HCT116 (cell line): ENCODE measurements around the gene KIF26B. TPM values are rescaled to one million over a fixed set of nuclear protein-coding genes. Genes with fewer than 3 reads are reported as not detected.

ENCODE experiments used
- ATAC-seq: fragments of 200-7000 bp; cut with Tn5 transposase; 2 replicates; pipeline ENCODE4 v1.9.1; 2020; ENCODE audit warnings: mild to moderate bottlenecking, moderate library complexity
- BruUV-seq: library from RNA; stranded (reverse); fragments of 400-500 nt; replicated peaks from 2 replicates; lab custom pipeline; 2021; lab: Mats Ljungman, UMichigan
- CTCF ChIA-PET: fragments of 300-600 bp; sonication (Branson Sonifier 250); formaldehyde crosslinking; loops from one replicate; lab custom pipeline; 2021; ENCODE audit warnings: antibody characterized with exemption; lab: Charles Lee
- POLR2A ChIA-PET: fragments of 300-600, 350-600 bp; sonication (Branson Sonifier 250); formaldehyde crosslinking; loops from one replicate; lab custom pipeline; 2021; ENCODE audit warnings: antibody characterized with exemption; lab: Charles Lee
- RAD21 ChIA-PET, 2 experiments: fragments of 300-600 bp; sonication (Branson Sonifier 250); formaldehyde crosslinking; loops; one replicate each; lab custom pipeline; 2023; ENCODE audit warnings: low total read pairs in 2 of 2; ENCODE audit not compliant: uncharacterized antibody in 2 of 2, unreplicated experiment in 2 of 2, low non-redundant PET in 1 of 2; lab: Charles Lee
- DNase-seq: peaks from one replicate; pipeline ENCODE4 v3.0.0-alpha.2; 2010; ENCODE audit warnings: low read depth, low spot score
- H2AFZ ChIP-seq: fragments of 200-600 bp; shearing (Covaris generic), sonication (generic); 2 replicates; pipeline ENCODE4 v1.6.1; 2017; ENCODE audit warnings: low read depth, mixed run types, mixed read lengths, antibody characterized with exemption, low read length; ENCODE audit not compliant: poor library complexity, severe bottlenecking
- H3K27ac ChIP-seq: 2 replicates; pipeline ENCODE4 v1.5.1; 2012; ENCODE audit warnings: low read depth, low read length
- H3K27me3 ChIP-seq: fragments of 200-600 bp; sonication (generic); 2 replicates; pipeline ENCODE4 v1.6.1; 2016; ENCODE audit warnings: mixed run types, low read length, mixed read lengths; ENCODE audit not compliant: insufficient read depth
- H3K36me3 ChIP-seq, 2 experiments: fragments of 200-500 bp in 1 of 2; fragments of 200-600 bp in 1 of 2; sonication (Bioruptor generic) in 1 of 2; sonication (generic) in 1 of 2; 2 replicates each; pipeline versions ENCODE4 v1.5.1 to v1.6.1; 2014 to 2016; ENCODE audit warnings: low read length in 2 of 2, inconsistent platforms in 1 of 2, mixed read lengths in 1 of 2, mixed run types in 1 of 2; ENCODE audit not compliant: insufficient read depth in 2 of 2, control insufficient read depth in 1 of 2
- H3K4me1 ChIP-seq, 2 experiments: fragments of 200-600 bp in 1 of 2; sonication (generic) in 1 of 2; 2 replicates each; pipeline versions ENCODE4 v1.5.1 to v1.6.1; 2012 to 2017; ENCODE audit warnings: low read length in 2 of 2, inconsistent platforms in 1 of 2, mild to moderate bottlenecking in 1 of 2, mixed read lengths in 1 of 2, mixed run types in 1 of 2, moderate library complexity in 1 of 2; ENCODE audit not compliant: insufficient read depth in 2 of 2, control insufficient read depth in 1 of 2
- H3K4me2 ChIP-seq: fragments of 200-600 bp; sonication (generic); 2 replicates; pipeline ENCODE4 v1.6.1; 2017; ENCODE audit warnings: mixed run types, low read length, mixed read lengths
- H3K4me3 ChIP-seq, 2 experiments: fragments of 200-600 bp in 1 of 2; sonication (generic) in 1 of 2; replicated peaks in 1 of 2; 2 replicates each; pipeline ENCODE4 v1.5.1; 2011 to 2016; ENCODE audit warnings: low read length in 2 of 2, control low read depth in 1 of 2, low read depth in 1 of 2, mild to moderate bottlenecking in 1 of 2, mixed read lengths in 1 of 2, mixed run types in 1 of 2
- H3K79me2 ChIP-seq: fragments of 200-600 bp; sonication (generic); 2 replicates; pipeline ENCODE4 v1.6.1; 2017; ENCODE audit warnings: mild to moderate bottlenecking, mixed run types, low read length, moderate library complexity, mixed read lengths; ENCODE audit not compliant: insufficient read depth
- H3K9ac ChIP-seq: fragments of 200-600 bp; sonication (generic); 2 replicates; pipeline ENCODE4 v1.6.1; 2016; ENCODE audit warnings: low read length, mixed read lengths
- H3K9me2 ChIP-seq: fragments of 200-600 bp; sonication (generic), shearing (Covaris generic); 2 replicates; pipeline ENCODE4 v1.6.1; 2017; ENCODE audit warnings: mixed run types, mild to moderate bottlenecking, moderate library complexity; ENCODE audit not compliant: insufficient read depth
- H3K9me3 ChIP-seq, 2 experiments: fragments of 200-500 bp in 1 of 2; fragments of 200-600 bp in 1 of 2; sonication (Bioruptor generic) in 1 of 2; sonication (generic) in 1 of 2; 2 replicates each; pipeline ENCODE4 v1.6.1; 2014 to 2017; ENCODE audit warnings: low read length in 2 of 2, mixed read lengths in 2 of 2, inconsistent platforms in 1 of 2, low read depth in 1 of 2, mild to moderate bottlenecking in 1 of 2, mixed run types in 1 of 2, moderate library complexity in 1 of 2; ENCODE audit not compliant: control insufficient read depth in 1 of 2, insufficient read depth in 1 of 2
- H4K20me1 ChIP-seq: fragments of 200-600 bp; sonication (generic), shearing (Covaris generic); 2 replicates; pipeline ENCODE4 v1.6.1; 2017; ENCODE audit warnings: mixed run types, mild to moderate bottlenecking, moderate library complexity; ENCODE audit not compliant: insufficient read depth
- ATF3 ChIP-seq: IDR thresholded peaks from 2 replicates; pipeline ENCODE4 v1.6.1; 2012
- CBX3 ChIP-seq: IDR thresholded peaks from 2 replicates; pipeline ENCODE4 v1.6.1; 2012; ENCODE audit warnings: low read depth
- CEBPB ChIP-seq: IDR thresholded peaks from 2 replicates; pipeline ENCODE4 v1.6.1; 2012; ENCODE audit warnings: low read depth
- CTCF ChIP-seq, 3 experiments: fragments of 200-600 bp in 1 of 3; sonication (generic) in 1 of 3; IDR thresholded peaks in 2 of 3; conservative IDR thresholded peaks in 1 of 3; 2 replicates each; pipeline ENCODE4 v1.5.1; 2012 to 2017; ENCODE audit warnings: low read depth in 2 of 3, low read length in 2 of 3, antibody characterized with exemption in 1 of 3, borderline replicate concordance in 1 of 3, control low read depth in 1 of 3, mild to moderate bottlenecking in 1 of 3, mixed read lengths in 1 of 3, mixed run types in 1 of 3, moderate library complexity in 1 of 3; ENCODE audit not compliant: insufficient read depth in 1 of 3
- EGR1 ChIP-seq: IDR thresholded peaks from 2 replicates; pipeline ENCODE4 v1.6.1; 2012; ENCODE audit warnings: low read depth
- ELF1 ChIP-seq: IDR thresholded peaks from 2 replicates; pipeline ENCODE4 v1.6.1; 2012; ENCODE audit warnings: low read depth, borderline replicate concordance
- FOSL1 ChIP-seq: IDR thresholded peaks from 2 replicates; pipeline ENCODE4 v1.6.1; 2012; ENCODE audit warnings: low read depth
- JUND ChIP-seq: IDR thresholded peaks from 2 replicates; pipeline ENCODE4 v1.6.1; 2012
- POLR2A ChIP-seq: IDR thresholded peaks from 2 replicates; pipeline ENCODE4 v1.7.0; 2011; ENCODE audit warnings: borderline replicate concordance; ENCODE audit not compliant: insufficient read depth, insufficient read length; ENCODE audit errors: extremely low read depth
- POLR2AphosphoS5 ChIP-seq: IDR thresholded peaks from 2 replicates; pipeline ENCODE4 v1.6.1; 2011; ENCODE audit warnings: mild to moderate bottlenecking, low read depth, low read length, moderate library complexity
- SIN3A ChIP-seq: IDR thresholded peaks from 2 replicates; pipeline ENCODE4 v1.6.1; 2012; ENCODE audit warnings: low read depth
- SP1 ChIP-seq: IDR thresholded peaks from 2 replicates; pipeline ENCODE4 v1.6.1; 2012; ENCODE audit warnings: low read depth
- SRF ChIP-seq: IDR thresholded peaks from 2 replicates; pipeline ENCODE4 v1.6.1; 2012; ENCODE audit warnings: low read depth
- TCF7L2 ChIP-seq: IDR thresholded peaks from 2 replicates; pipeline ENCODE4 v1.7.0; 2011; ENCODE audit warnings: borderline replicate concordance, inconsistent platforms; ENCODE audit not compliant: insufficient read depth, insufficient read length; ENCODE audit errors: extremely low read depth
- YY1 ChIP-seq: IDR thresholded peaks from 2 replicates; pipeline ENCODE4 v1.6.1; 2011; ENCODE audit warnings: low read length, low read depth, moderate library complexity, mild to moderate bottlenecking; ENCODE audit not compliant: insufficient replicate concordance; ENCODE audit errors: extremely low read depth
- ZBTB33 ChIP-seq: IDR thresholded peaks from 2 replicates; pipeline ENCODE4 v1.6.1; 2011; ENCODE audit warnings: mild to moderate bottlenecking, low read length, moderate library complexity; ENCODE audit not compliant: insufficient replicate concordance; ENCODE audit errors: extremely low read depth
- ZFX ChIP-seq: fragments of 450-650 bp; IDR thresholded peaks from 2 replicates; pipeline ENCODE4 v1.6.1; 2017
- ZNF274 ChIP-seq: fragments of 200-500 bp; sonication (Bioruptor generic); IDR thresholded peaks from 2 replicates; pipeline ENCODE4 v1.6.1; 2014; ENCODE audit warnings: mild to moderate bottlenecking, low read depth, low read length, inconsistent platforms
- intact Hi-C: fragments of 100-400 bp; cut with micrococcal nuclease; formaldehyde crosslinking; loops from 2 replicates; pipeline ENCODE4 v1.10.0; 2022
- total RNA-seq: library from RNA; stranded (reverse); gene quantifications from one replicate; pipeline ENCODE4 v1.2.1, GENCODE V29; 2021; ENCODE audit not compliant: unreplicated experiment

The KIF26B gene
- total RNA-seq, 1 experiment from 2014 or later = 0.49 TPM

GRCh38 chr1:245698116-245698515, 543.3 kb downstream of the KIF26B start:
- BruUV-seq = no TSS peak
- intact Hi-C loops = no loop called here
- Histone ChIP-seq H3K79me2 (no peaks in the 10 kb centered on the region), H3K27me3 (no peaks in the 10 kb centered on the region), H3K4me2 (no peak overlapping the region), H4K20me1 (no peaks in the 10 kb centered on the region), H3K4me1 (no peaks in the 10 kb centered on the region), H3K27ac (no peak overlapping the region), H3K9me3 (no peaks in the 10 kb centered on the region), H3K4me3 (no peak overlapping the region), H3K9ac (no peak overlapping the region), H3K36me3 (no peaks in the 10 kb centered on the region), H3K9me2 (no peaks in the 10 kb centered on the region), H2AFZ (no peak overlapping the region)
- ATAC-seq (no peak), DNase-seq (no peak)
- ChIA-PET RAD21 (no interaction called here), POLR2A (no interaction called here), CTCF (no interaction called here)
- TF ChIP-seq ELF1 (no peak), POLR2AphosphoS5 (no peak), YY1 (no peak), FOSL1 (no peak), CTCF (IDR thresholded peaks at IDR 0.05 in 2 of 3, conservative IDR thresholded peaks at IDR 0.05 in 1 of 3; ENCODE audit: borderline replicate concordance in 1 of 3, insufficient read depth in 1 of 3, low read depth in 2 of 3, low read length in 2 of 3) (no peak), SIN3A (no peak), ATF3 (no peak), POLR2A (no peak), CEBPB (no peak), CBX3 (no peak), ZFX (no peak), EGR1 (no peak), JUND (no peak), SP1 (no peak), SRF (no peak), TCF7L2 (no peak), ZNF274 (no peak), ZBTB33 (no peak)
